HepG2 (cell line): ENCODE results near the gene FFAR1. TPM values are rescaled to one million over a fixed set of nuclear protein-coding genes. Genes with fewer than 3 reads are reported as not detected.

Source experiments
- ATAC-seq: fragments of 200-7000 bp; cut with Tn5 transposase; 3 replicates; pipeline ENCODE4 v1.9.1; 2020; ENCODE audit warnings: mild to moderate bottlenecking, moderate library complexity
- BruUV-seq: library from RNA; stranded (reverse); fragments of 400-500 nt; replicated peaks from 2 replicates; lab custom pipeline; 2021; lab: Mats Ljungman, UMichigan
- CTCF ChIA-PET: fragments of 300-600 bp; formaldehyde crosslinking; extraction: SDS; loops from one replicate; lab custom pipeline; 2021; ENCODE audit warnings: low total read pairs, inconsistent platforms, low intra/inter-chr PET ratio; lab: Yijun Ruan, JAX
- POLR2A ChIA-PET: fragments of 350-600 bp; sonication (Branson Sonifier 250); formaldehyde crosslinking; loops from one replicate; lab custom pipeline; 2020; ENCODE audit warnings: antibody characterized with exemption, inconsistent platforms; lab: Yijun Ruan, JAX
- DNase-seq: peaks from one replicate; pipeline ENCODE4 v3.0.0-alpha.2; 2015; ENCODE audit warnings: low spot score
- FAIRE-seq: peaks from 3 replicates; lab custom pipeline; 2011; peaks lifted over from hg19 to GRCh38; lab: Jason Lieb, UNC
- H2AFZ ChIP-seq: one replicate; pipeline ENCODE4 v1.6.1; 2011; ENCODE audit warnings: low read length, inconsistent platforms
- H3K27ac ChIP-seq: fragments of 300-600 bp; 3 replicates; pipeline ENCODE4 v1.8.0; 2011; ENCODE audit warnings: mixed run types, mild to moderate bottlenecking, mixed read lengths, low read length, inconsistent platforms; ENCODE audit not compliant: insufficient read depth; ENCODE audit errors: extremely low read length
- H3K27me3 ChIP-seq, 2 experiments: fragments of 200-600 bp in 1 of 2; 2 replicates in 1 of 2; 3 replicates in 1 of 2; pipeline versions ENCODE4 v1.6.0 to v1.8.0; 2011; ENCODE audit warnings: low read length in 2 of 2, mild to moderate bottlenecking in 2 of 2, moderate library complexity in 2 of 2, inconsistent platforms in 1 of 2; ENCODE audit not compliant: insufficient read depth in 2 of 2, control insufficient read depth in 1 of 2
- H3K36me3 ChIP-seq, 2 experiments: fragments of 200-600 bp in 1 of 2; replicated peaks in 1 of 2; 2 replicates in 1 of 2; 3 replicates in 1 of 2; pipeline versions ENCODE4 v1.5.1 to v1.8.0; 2011; ENCODE audit warnings: low read length in 2 of 2, inconsistent platforms in 1 of 2; ENCODE audit not compliant: insufficient read depth in 2 of 2, control insufficient read depth in 1 of 2
- H3K4me1 ChIP-seq: 2 replicates; pipeline ENCODE4 v1.5.1; 2012; ENCODE audit warnings: low read length, inconsistent platforms; ENCODE audit not compliant: insufficient read depth
- H3K4me2 ChIP-seq: 2 replicates; pipeline ENCODE4 v1.6.0; 2011; ENCODE audit warnings: low read depth, low read length, inconsistent platforms
- H3K4me3 ChIP-seq, 3 experiments: fragments of 200-600 bp in 1 of 3; sonication (generic), shearing (Covaris generic) in 1 of 3; replicated peaks in 1 of 3; 2 replicates each; pipeline ENCODE4 v1.5.1; 2011 to 2016; ENCODE audit warnings: low read length in 3 of 3, inconsistent platforms in 2 of 3, low read depth in 2 of 3, mild to moderate bottlenecking in 2 of 3, control low read depth in 1 of 3, mixed read lengths in 1 of 3; ENCODE audit not compliant: insufficient read depth in 1 of 3
- H3K79me2 ChIP-seq: one replicate; pipeline ENCODE4 v1.6.1; 2011; ENCODE audit warnings: low read length, inconsistent platforms; ENCODE audit not compliant: insufficient read depth
- H3K9ac ChIP-seq: 2 replicates; pipeline ENCODE4 v1.6.0; 2011; ENCODE audit warnings: mild to moderate bottlenecking, low read depth, low read length, inconsistent platforms; ENCODE audit not compliant: insufficient read depth
- H3K9me3 ChIP-seq: 2 replicates; pipeline ENCODE4 v1.5.1; 2012; ENCODE audit warnings: mild to moderate bottlenecking, low read length
- H4K20me1 ChIP-seq: 2 replicates; pipeline ENCODE4 v1.6.0; 2011; ENCODE audit warnings: inconsistent platforms, mild to moderate bottlenecking, low read length, moderate library complexity; ENCODE audit not compliant: insufficient read depth
- CBX2 ChIP-seq, 2 experiments: fragments of 200-600 bp in 1 of 2; sonication (generic); formaldehyde crosslinking in 1 of 2; IDR thresholded peaks; 2 replicates each; pipeline versions ENCODE4 v1.7.0 to v1.8.1; 2018 to 2022; ENCODE audit warnings: low read depth in 2 of 2, low read length in 1 of 2, mild to moderate bottlenecking in 1 of 2, missing genetic modification reagents in 1 of 2
- GABPB1 ChIP-seq: IDR thresholded peaks from 2 replicates; pipeline ENCODE4 v1.6.1; 2016; ENCODE audit warnings: mild to moderate bottlenecking, missing genetic modification reagents, moderate library complexity, missing compliant biosample characterization
- RERE ChIP-seq: IDR thresholded peaks from 2 replicates; pipeline ENCODE4 v1.6.1; 2016; ENCODE audit warnings: low read depth, missing genetic modification reagents, missing compliant biosample characterization
- SALL1 ChIP-seq: sonication (generic); formaldehyde crosslinking; IDR thresholded peaks from 2 replicates; pipeline ENCODE4 v1.8.0; 2022; ENCODE audit warnings: mild to moderate bottlenecking, missing genetic modification reagents
- SIN3B ChIP-seq: fragments of 150-350 bp; IDR thresholded peaks from 2 replicates; pipeline ENCODE4 v1.6.1; 2014; ENCODE audit warnings: low read length
- SIX4 ChIP-seq: sonication (generic); formaldehyde crosslinking; IDR thresholded peaks from 2 replicates; pipeline ENCODE4 v1.4.0; 2020; ENCODE audit warnings: missing genetic modification reagents
- SOX6 ChIP-seq, 2 experiments: fragments of 450-650 bp in 1 of 2; sonication (generic) in 1 of 2; formaldehyde crosslinking in 1 of 2; IDR thresholded peaks; 2 replicates each; pipeline versions ENCODE4 v1.4.0 to v1.6.1; 2017 to 2020; ENCODE audit warnings: antibody characterized with exemption in 1 of 2, mild to moderate bottlenecking in 1 of 2, missing genetic modification reagents in 1 of 2
- SYNCRIP ChIP-seq: fragments of 200-400 bp; formaldehyde crosslinking; IDR thresholded peaks from 2 replicates; pipeline ENCODE4 v1.6.1; 2018; ENCODE audit warnings: mild to moderate bottlenecking, low read depth, low read length; ENCODE audit not compliant: insufficient read depth
- TAF1 ChIP-seq: sonication (generic); formaldehyde crosslinking; IDR thresholded peaks from 2 replicates; pipeline ENCODE4 v1.4.0; 2020; ENCODE audit warnings: missing genetic modification reagents
- TMF1 ChIP-seq: sonication (generic); formaldehyde crosslinking; IDR thresholded peaks from 2 replicates; pipeline ENCODE4 v1.8.1; 2022; ENCODE audit warnings: low read depth, missing genetic modification reagents
- ZBTB33 ChIP-seq: sonication (generic); formaldehyde crosslinking; IDR thresholded peaks from 2 replicates; pipeline ENCODE4 v1.4.0; 2020; ENCODE audit warnings: missing genetic modification reagents
- ZFP41 ChIP-seq: sonication (generic); formaldehyde crosslinking; IDR thresholded peaks from 2 replicates; pipeline ENCODE4 v1.4.0; 2020; ENCODE audit warnings: mild to moderate bottlenecking, missing genetic modification reagents, borderline replicate concordance
- ZNF552 ChIP-seq: sonication (generic); formaldehyde crosslinking; IDR thresholded peaks from 2 replicates; pipeline ENCODE4 v1.9.0; 2022; ENCODE audit warnings: missing genetic modification reagents, mild to moderate bottlenecking, borderline replicate concordance
- WGBS: methylation state at CpG from one replicate; pipeline ENCODE4 v1.1.6; 2017; ENCODE audit warnings: low lambda C conversion rate; 5-methylcytosine and 5-hydroxymethylcytosine counted together
- in situ Hi-C: cut with HindIII; loops from 2 replicates; pipeline ENCODE4 v1.10.0; 2017; ENCODE audit warnings: low pct_unique_long_range_greater_than_20kb; ENCODE audit not compliant: extremely low pct_ligation_motif_present
- intact Hi-C: fragments of 100-400 bp; cut with micrococcal nuclease; formaldehyde crosslinking; loops from one replicate; pipeline ENCODE4 v1.10.0; 2022; ENCODE audit not compliant: unreplicated experiment
- polyA plus RNA-seq, 8 experiments: library from polyadenylated mRNA; depleted of rRNA in 3 of 8; stranded (reverse) in 7 of 8; unstranded in 1 of 8; fragments of >200 nt; fragmentation: Illumina TruSeq in 4 of 8; extraction: Trizol in 4 of 8; gene quantifications; 2 replicates each; pipeline versions ENCODE4 v1.2.1 to v1.2.3, GENCODE V29; 2011 to 2016; ENCODE audit warnings: low read depth in 4 of 8, missing spikeins in 1 of 8, mixed read lengths in 1 of 8; ENCODE audit not compliant: insufficient read depth in 1 of 8
- total RNA-seq, 5 experiments: library from RNA; depleted of rRNA; stranded (reverse); fragments of >200 nt; fragmentation: Illumina TruSeq; extraction: Trizol; gene quantifications; 2 replicates each; pipeline ENCODE4 v1.2.3, GENCODE V29; 2016; ENCODE audit warnings: low read depth in 1 of 5

Gene FFAR1
- total and polyA plus RNA-seq, 2 of the 13 experiments (the other 11 are each of a cell fraction or from before 2014, with no cell fraction given): not detected

- Histone ChIP-seq H3K9ac (no peak overlapping the region), H3K27me3 (no peaks in the 10 kb centered on the region), H3K9me3 (no peaks in the 10 kb centered on the region), H3K4me3 (no peak overlapping the region), H3K4me1 (peaks cover 17% of the 10 kb centered on the region), H2AFZ (no peak overlapping the region), H3K36me3 (no peaks in the 10 kb centered on the region), H4K20me1 (no peaks in the 10 kb centered on the region), H3K79me2 (no peaks in the 10 kb centered on the region), H3K4me2 (no peak overlapping the region), H3K27ac (no peak overlapping the region)
- CTCF ChIA-PET: no interaction called here
- TF ChIP-seq SIX4 (CRISPR knock-in tag) (no peak), SALL1 (CRISPR knock-in tag) (no peak), SOX6 (IDR thresholded peaks at IDR 0.05) (no peak), SOX6 (CRISPR knock-in tag; IDR thresholded peaks at IDR 0.05) (no peak), SIN3B (no peak), CBX2 (IDR thresholded peaks at IDR 0.05; ENCODE audit: low read depth, low read length) (no peak), CBX2 (CRISPR knock-in tag; IDR thresholded peaks at IDR 0.05; ENCODE audit: low read depth) (no peak), ZFP41 (CRISPR knock-in tag) (no peak), TAF1 (no peak)
- intact Hi-C loops: no loop called here
- in situ Hi-C loops: no loop called here
- no TSS peak for BruUV-seq
- ATAC-seq (no peak), DNase-seq (no peak), FAIRE-seq (no peak)
- 78% methylated on average over 13 of the region's 13 CpGs for WGBS
- POLR2A ChIA-PET: no interaction called here
Observed at GRCh38 chr19:35337984-35338296, 9.8 kb upstream of the FFAR1 start.

GRCh38 chr19:35340431-35340830 is 7.3 kb upstream of the FFAR1 start:
- POLR2A ChIA-PET: no interaction called here
- Histone ChIP-seq H2AFZ (no peak overlapping the region), H3K4me2 (no peak overlapping the region), H3K27me3 (no peaks in the 10 kb centered on the region), H3K79me2 (no peaks in the 10 kb centered on the region), H3K4me3 (no peak overlapping the region), H4K20me1 (no peaks in the 10 kb centered on the region), H3K36me3 (no peaks in the 10 kb centered on the region), H3K9ac (no peak overlapping the region), H3K4me1 (peaks cover 23% of the 10 kb centered on the region), H3K27ac (no peak overlapping the region), H3K9me3 (no peaks in the 10 kb centered on the region)
- no peak for FAIRE-seq
- no peak for DNase-seq
- WGBS: 77% methylated on average over 6 of the region's 11 CpGs
- CTCF ChIA-PET: no interaction called here
- in situ Hi-C loops (no loop called here), intact Hi-C loops (no loop called here)
- no peak for ATAC-seq
- BruUV-seq: no TSS peak
- TF ChIP-seq RERE (CRISPR knock-in tag) (no peak), GABPB1 (CRISPR knock-in tag) (no peak), TMF1 (CRISPR knock-in tag) (no peak), SYNCRIP (no peak), ZNF552 (CRISPR knock-in tag) (no peak), ZBTB33 (no peak)
